Measurements from ENCODE around the gene TNNC1.

TNNC1 gene

DNA sequence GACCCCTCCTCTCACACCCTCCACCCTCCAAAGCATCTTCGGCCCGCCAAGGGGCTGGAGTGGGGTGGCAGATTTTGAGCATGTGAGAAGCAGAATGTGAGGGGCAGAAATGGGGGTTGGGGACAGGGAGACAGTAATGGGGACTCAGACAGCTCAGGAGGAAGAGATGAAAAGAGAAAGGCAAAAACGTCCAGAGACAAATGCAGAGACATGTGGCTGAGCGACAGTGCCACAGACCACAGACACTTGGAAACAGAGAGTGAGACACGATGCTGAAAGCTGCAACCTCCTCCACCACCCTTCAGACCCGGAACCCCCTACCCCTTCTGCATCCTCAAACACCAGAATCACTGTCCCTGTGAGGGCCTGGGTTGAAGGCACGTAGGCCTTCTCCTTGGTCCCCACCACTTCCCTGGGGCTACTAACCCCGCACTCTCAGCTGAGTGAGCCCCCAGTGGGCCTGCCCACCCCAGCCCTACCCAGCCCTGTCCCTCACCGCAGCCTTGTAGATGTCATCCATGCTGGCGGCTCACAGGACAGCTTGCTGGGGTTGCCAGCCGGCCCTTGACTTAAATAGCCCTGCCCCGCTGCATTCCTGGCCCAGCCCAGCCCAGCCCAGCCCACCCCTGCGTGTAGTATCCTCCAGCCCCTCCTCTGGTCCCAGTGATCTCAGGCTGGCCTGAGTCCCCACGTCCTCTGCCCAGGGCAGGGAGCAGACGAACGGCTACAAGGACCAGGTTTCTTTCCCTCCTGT, at the start of gene TNNC1:
Gene TNNC1 (minus strand): TSS at position 546 of the 754 bp plus-strand sequence. CDS start 26 bp downstream, at position 520.
- no peak for DNase-seq

DNA sequence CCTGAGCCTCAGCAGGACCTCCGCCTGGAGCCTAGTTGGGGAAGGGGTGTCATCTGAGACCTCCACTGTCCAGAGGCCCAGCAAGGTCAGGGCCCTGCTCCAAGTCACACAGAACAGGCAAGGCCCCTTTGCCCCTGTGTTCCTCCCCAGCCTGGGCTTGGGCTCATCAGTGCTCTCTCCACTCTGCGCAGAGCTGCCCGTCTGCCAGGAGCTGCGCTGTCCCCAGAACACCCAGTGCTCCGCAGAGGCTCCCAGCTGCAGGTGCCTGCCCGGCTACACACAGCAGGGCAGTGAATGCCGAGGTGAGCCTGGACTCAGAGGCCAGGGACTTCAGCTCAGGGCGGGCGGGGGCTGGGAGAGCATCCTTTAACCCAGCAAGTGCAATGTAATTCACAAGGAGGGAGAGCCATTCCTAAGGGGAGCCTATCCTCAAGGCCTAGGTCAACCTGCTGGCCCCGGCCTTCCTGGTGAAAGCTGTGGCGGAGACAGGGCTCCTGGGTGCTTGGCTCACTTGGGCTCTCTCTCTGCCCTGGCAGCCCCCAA, 49.0 kb upstream of the TNNC1 start:
- no peak for DNase-seq

DNA sequence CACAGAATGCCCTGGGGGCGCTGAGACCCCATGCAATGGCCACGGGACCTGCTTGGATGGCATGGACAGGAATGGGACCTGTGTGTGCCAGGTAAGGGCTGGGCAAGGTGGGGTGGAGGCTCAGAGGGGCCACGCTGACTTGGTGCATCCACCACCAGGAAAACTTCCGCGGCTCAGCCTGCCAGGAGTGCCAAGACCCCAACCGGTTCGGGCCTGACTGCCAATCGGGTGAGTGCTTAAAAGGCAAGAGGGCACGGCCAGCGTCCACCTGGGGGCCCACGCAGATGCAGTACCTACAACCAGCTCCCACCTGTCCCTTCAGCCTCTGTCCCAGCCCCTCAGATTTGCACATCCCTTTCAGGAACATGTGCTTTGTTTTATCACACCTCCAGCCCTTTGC, 48.2 kb upstream of the TNNC1 start:
- DNase-seq, result no peak

DNA sequence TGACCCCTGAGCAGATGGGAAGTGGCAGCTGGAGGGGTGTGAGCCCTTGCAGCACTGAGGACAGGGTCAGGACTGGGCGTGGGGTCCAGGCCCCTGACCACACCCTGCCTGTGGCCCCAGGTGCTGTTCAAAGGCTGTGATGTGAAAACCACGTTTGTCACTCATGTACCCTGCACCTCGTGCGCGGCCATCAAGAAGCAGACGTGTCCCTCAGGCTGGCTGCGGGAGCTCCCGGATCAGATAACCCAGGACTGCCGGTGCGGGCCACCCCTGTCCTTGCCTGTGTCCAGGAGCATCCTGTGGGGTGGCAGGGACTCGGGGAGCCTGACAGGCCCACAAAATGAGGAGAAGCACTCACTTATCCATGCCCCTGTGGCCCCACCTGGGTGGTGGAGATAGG, 47.2 kb upstream of the TNNC1 start:
- DNase-seq, result no peak

DNA sequence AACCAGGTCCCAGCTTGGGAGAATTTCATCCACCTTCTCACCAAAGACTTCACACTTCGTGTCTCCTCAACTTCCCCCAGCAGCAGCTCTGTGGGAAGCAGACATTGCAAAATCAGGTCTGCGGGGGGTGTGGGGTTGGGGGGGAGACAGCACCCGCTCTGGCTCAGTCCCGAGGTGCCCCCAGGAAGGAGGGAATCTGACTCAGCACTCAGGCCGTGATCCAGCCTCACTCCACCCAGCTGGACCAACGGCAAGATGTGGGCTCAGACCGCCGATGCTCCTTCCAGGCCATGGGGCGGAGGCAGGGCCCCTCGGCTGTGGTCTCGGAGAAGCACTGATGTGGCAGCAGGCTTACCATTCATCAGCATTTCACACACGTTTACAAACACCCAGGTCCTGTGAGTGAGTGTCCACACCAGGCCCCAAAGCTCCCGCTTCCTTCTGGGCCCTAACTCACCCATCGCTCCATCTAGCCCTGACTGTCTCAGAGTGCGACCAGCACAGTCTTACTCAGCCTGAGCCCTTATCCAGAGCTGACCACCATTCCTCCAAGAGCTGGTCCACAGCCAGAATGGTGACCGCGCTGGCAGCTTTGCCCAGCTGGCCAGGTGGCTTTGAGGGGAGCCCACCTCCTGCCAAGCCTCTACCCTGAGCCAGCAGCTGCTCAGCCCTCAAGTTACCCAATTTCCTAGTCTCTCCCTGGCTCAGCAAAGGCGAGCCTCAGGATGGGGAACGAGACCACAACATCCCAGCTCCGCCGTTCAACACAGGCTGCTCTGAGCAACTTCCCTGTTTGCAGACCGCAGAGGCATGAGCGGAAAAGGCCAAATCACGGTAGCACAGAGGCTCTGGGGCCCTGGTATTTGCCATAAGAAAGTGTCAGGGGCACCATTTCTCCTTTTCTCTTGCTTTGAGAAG, 44.6 kb upstream of the TNNC1 start:
- DNase-seq, result no peak

DNA sequence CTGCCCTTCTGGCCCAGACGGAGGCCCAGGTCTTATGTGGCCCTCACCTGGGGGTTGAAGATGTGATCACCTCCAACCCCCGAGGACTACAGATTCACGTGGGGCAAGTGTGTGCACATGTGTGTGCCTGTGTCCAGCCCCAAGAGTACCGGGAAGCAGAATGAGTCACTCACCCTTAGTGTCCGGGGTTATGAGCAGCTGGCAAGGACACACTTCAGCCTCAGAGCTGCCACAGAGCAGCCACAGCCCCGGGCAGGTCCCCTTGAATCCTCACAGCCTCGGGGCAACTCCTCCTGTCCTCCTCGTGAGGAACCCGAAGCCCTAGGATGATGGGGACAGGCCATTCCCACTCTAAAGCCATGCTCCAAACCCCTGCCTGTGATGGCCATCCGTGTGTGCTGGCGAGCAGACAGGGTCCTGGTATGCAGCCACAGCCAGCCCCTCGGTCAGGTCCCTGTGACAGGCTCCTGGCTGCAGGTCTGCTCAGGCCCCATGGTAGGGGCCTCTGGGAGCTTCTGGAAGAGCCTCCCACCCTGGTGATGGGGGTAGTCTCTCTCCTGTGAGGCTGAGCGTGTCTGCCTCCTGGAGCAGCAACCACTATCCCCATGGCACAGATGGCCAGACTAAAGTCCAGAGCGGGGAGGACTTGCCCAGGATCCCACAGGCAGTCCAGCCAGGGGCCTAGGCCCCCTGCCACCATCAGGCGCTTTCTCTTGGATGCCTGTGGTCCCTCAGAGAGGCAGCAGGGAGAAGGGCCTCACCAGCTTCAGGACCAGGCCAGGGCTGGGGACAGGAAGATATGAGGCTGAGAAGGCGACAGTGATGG, 42.1 kb upstream of the TNNC1 start:
- DNase-seq, result no peak

DNA sequence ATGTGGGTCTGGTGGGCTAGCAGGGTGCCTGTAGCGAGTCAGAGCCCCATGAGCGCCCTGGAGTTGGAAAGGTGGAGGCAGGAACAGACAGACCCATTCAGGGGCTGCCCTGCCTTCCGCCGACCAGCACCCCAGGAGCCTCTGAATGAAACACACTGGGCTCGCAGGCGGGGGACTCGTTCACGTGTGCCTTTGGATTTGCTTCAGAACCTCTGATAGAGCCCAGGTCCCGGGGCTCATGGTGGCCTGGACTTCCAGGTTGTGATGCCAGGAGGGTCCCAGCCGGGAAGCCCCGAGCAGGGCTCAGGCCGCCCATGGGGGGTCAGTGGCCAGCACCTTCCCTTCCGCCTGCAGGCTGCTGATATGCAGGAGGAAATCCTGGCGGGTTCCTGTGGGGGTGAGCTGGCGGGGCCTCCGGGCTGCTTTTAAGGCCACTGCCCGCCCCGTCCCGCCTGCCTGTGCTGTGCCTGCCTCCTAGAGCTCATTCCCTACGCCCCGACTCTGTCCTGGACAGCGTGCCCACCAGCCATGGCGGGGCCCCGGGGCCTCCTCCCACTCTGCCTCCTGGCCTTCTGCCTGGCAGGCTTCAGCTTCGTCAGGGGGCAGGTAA, 41.1 kb upstream of the TNNC1 start, which contains the start of gene STAB1:
Gene STAB1 (plus strand): TSS at position 453 of the 610 bp plus-strand sequence. CDS start 76 bp downstream, at position 529.
- DNase-seq, result no peak

DNA sequence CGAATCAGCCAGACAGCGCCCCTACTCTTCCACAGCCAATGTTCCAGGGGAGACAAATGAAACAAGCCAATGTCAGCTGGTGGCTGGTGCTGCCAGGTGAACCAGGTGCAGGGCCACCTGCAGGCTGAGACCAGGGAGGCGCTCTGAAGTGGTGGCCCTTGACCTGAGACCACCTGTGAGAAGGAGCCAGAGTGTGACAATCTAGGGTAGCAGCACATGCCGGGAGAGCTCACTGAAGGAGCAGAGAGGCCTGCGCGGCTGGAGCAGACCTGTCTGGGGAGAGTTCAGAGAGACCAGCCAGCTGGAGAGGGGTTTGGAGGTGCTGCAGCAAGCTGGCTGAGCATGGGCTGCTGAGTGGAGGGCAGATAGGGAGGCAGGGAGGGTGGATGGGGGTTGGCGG, 40.6 kb upstream of the TNNC1 start:
- no peak for DNase-seq

DNA sequence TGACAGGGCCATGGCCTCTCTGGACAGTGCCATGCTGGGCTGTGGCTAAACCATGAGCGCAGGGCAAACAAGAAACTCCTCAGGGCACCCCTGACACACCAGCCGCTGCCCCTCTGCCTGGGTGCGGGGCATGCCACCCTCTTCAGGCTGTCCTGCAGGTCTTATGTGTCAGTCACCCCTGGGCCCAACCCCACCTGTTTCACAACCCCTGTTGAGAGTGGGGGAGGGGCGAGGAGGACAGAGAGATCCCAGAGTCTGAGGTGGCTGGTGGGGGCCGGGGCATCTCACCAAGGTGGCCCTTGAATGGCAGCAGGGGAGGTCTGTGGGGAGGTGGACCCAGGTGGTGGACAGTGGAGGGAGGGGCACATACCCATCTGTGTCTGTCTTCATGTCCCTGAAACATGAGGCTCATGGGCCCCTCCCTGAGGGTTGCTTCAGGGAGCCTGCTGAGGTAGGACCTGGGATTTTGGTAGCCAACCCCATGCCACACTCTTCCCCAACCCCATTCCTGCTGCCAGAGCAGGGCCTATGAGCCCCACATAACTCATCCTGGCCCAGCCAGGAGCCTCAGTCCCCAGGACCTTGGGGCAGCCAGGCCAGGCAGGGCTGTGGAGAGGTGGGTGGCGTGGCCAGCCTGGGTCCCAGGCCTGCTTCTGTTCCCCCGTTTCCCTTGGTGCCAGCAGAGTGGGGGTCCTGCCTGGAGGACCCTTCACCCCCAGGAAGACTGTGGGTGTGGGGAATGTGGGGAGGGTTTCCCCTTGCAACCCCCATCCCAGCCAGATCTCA, 39.6 kb upstream of the TNNC1 start:
- no peak for DNase-seq

DNA sequence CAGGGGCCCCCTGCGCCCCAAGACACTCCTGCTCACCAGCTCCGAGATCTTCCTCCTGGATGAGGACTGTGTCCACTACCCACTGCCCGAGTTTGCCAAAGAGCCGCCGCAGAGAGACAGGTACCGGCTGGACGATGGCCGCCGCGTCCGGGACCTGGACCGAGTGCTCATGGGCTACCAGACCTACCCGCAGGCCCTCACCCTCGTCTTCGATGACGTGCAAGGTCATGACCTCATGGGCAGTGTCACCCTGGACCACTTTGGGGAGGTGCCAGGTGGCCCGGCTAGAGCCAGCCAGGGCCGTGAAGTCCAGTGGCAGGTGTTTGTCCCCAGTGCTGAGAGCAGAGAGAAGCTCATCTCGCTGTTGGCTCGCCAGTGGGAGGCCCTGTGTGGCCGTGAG, 38.2 kb upstream of the TNNC1 start:
- no peak for DNase-seq

DNA sequence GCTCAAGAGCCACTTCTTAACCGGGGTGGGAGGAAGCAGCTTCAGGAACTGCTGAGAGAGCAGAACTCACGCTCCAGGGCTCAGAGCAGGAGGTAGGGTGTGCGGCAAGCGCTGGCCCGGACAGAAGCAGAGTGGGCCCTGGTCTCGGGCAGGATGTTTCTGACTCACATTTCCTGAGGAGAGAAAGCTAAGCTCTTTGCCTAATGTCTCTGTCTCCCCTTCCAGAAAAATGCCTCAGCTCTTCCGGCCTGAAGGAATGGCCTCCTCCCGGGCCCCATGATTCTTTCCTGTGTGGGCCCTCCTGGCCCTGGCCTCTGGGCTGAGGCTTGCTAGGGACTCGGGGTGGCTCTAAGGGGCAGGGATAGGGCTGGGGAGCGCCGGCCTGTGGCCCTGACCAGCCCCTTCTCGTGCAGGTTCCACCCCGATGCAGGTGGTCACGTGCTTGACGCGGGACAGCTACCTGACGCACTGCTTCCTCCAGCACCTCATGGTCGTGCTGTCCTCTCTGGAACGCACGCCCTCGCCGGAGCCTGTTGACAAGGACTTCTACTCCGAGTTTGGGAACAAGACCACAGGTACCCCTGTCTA, 37.2 kb upstream of the TNNC1 start:
- DNase-seq, result no peak

DNA sequence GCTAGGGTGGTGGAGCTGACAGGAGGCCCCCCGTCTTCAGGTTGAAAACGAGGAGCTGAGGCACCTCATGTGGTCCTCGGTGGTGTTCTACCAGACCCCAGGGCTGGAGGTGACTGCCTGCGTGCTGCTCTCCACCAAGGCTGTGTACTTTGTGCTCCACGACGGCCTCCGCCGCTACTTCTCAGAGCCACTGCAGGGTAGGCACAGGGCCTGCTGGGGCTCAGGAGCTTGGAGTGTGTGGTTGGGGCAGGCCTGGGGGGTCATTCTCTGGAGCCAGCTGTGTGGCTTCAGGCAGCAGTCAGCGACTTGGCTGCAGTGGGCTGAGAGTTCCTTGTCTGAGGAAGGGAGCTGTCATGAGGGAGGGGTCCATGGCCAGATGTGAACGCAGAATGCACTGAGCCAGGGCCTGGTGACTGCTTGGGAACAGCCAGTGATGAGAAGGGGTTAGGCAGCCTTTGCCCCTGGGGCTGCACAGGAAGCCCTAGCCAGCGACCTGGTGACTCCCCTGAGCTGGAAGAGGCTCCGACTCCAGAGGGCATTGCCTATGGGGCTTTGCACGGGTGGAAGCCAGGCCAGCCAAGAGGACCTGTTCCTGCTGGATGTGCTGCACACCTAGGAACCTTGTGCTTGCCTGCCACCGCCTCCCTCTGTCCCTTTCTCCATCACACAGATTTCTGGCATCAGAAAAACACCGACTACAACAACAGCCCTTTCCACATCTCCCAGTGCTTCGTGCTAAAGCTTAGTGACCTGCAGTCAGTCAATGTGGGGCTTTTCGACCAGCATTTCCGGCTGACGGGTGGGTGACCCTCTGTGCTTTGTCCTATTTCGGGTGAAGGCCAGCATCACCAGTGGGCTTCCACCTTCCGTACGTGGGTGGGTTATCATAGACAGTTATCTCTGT, 36.4 kb upstream of the TNNC1 start:
- no peak for DNase-seq

DNA sequence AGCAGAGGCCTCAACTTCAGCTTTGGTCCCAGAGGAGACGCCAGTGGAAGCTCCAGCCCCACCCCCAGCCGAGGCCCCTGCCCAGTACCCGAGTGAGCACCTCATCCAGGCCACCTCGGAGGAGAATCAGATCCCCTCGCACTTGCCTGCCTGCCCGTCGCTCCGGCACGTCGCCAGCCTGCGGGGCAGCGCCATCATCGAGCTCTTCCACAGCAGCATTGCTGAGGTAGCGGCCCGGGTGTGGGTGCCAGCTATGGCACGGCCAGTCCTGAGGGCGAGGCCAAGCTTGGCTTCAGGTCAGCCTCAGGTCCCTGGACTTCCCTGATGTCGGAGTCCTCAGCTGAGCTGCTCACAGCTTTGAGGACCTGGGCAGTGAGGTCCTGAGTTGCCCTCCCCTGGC, 35.6 kb upstream of the TNNC1 start:
- no peak for DNase-seq

DNA sequence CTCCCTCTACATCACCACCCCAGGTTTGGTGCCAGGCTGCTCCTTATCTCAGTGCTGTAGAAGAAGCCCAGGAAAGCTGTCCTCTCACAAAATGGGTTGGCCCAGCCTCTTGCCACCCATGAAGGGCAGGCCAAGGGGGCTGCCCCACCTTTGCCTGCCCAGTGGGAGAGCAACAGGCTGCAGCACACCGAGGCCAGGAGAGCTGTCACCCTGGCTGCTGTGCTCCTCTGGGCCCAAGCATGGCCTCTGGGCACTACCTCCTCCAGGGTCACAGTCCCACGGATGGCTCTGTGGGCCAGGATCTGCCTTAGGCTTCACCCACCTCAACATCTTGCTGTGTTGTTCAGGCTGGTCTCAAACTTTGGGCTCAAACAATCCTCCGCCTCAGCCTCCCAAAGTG, 34.9 kb upstream of the TNNC1 start:
- no peak for DNase-seq

DNA sequence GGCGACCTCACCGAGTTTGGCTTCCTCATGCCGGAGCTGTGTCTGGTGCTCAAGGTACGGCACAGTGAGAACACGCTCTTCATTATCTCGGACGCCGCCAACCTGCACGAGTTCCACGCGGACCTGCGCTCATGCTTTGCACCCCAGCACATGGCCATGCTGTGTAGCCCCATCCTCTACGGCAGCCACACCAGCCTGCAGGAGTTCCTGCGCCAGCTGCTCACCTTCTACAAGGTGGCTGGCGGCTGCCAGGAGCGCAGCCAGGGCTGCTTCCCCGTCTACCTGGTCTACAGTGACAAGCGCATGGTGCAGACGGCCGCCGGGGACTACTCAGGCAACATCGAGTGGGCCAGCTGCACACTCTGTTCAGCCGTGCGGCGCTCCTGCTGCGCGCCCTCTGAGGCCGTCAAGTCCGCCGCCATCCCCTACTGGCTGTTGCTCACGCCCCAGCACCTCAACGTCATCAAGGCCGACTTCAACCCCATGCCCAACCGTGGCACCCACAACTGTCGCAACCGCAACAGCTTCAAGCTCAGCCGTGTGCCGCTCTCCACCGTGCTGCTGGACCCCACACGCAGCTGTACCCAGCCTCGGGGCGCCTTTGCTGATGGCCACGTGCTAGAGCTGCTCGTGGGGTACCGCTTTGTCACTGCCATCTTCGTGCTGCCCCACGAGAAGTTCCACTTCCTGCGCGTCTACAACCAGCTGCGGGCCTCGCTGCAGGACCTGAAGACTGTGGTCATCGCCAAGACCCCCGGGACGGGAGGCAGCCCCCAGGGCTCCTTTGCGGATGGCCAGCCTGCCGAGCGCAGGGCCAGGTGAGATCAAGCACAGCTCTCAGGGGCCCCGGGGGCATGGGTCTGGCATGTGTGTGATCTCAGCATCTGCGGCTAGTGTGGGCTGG, 34.2 kb upstream of the TNNC1 start:
- no peak for DNase-seq

DNA sequence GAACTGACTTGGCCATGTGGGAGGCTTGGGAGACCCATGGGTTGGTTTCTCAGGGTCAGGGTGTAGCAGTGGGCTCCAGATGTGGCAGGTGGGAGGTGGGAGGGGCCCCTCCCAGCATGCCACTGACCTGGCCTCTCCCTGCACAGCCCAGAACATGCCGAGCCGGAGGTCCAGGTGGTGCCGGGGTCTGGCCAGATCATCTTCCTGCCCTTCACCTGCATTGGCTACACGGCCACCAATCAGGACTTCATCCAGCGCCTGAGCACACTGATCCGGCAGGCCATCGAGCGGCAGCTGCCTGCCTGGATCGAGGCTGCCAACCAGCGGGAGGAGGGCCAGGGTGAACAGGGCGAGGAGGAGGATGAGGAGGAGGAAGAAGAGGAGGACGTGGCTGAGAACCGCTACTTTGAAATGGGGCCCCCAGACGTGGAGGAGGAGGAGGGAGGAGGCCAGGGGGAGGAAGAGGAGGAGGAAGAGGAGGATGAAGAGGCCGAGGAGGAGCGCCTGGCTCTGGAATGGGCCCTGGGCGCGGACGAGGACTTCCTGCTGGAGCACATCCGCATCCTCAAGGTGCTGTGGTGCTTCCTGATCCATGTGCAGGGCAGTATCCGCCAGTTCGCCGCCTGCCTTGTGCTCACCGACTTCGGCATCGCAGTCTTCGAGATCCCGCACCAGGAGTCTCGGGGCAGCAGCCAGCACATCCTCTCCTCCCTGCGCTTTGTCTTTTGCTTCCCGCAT, 33.4 kb upstream of the TNNC1 start:
- DNase-seq, result no peak

DNA sequence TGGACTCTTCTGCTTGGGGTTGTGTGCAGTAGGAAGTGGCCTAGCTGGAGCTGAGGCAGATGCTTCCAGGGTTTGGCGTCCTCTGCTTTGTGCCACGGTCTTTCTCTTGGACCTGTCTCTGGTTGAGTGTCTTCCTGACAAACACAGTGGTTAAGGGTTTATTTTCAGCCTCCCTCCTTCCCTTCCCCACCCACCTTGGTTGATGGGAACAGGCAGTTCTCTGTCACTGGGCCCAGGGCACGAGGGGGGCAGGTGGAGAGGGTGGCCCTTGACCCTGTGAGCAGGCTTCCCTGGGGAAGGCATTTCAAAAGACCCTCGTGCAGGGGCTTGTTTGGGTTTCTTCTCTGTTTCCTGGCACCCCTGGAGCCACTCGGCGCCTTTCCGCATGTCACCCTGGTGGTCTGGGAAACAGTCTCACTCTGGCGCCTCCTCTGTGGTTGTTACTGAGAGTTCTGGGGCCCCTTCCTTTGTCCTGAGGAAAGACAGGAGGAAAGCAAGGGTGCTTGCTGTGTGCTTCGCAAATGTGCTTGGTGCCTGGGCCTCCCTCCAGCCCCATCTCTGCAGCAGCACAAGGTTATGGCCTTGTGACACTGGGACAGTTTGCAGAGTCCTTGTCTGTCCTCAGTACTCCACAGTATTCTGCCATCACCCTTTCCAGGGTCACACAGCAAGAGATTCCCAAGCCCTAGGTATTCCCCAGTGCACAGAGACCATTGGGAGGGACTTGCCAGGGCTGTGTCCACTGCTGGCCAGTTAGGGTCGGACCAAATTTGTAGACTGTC, 31.0 kb upstream of the TNNC1 start:
- no peak for DNase-seq

All from NCI-H774 (cell line).